Sigmoid colon (tissue), 7 donors: Measurements from ENCODE around the gene LGALS8. TPM values are rescaled to one million over a fixed set of nuclear protein-coding genes. Genes with fewer than 3 reads are reported as not detected.

Experiments
- DNase-seq: peaks from one replicate; pipeline ENCODE4 v3.0.0-alpha.2; 2019
- H3K27ac ChIP-seq, 4 donors: fragments of 200-600 bp; sonication (generic); one replicate each; pipeline ENCODE4 v1.5.1; 2016 to 2019; ENCODE audit warnings: mild to moderate bottlenecking in 1 of 4
- H3K27me3 ChIP-seq, 3 donors: fragments of 200-600 bp; sonication (generic); one replicate each; pipeline ENCODE4 v1.5.1; 2019; ENCODE audit warnings: mild to moderate bottlenecking in 1 of 3
- H3K36me3 ChIP-seq, 4 donors: fragments of 200-600 bp; sonication (generic); one replicate each; pipeline ENCODE4 v1.5.1; 2016 to 2019
- H3K4me1 ChIP-seq, 4 donors: fragments of 200-600 bp; sonication (generic); one replicate each; pipeline ENCODE4 v1.5.1; 2017 to 2019
- H3K4me3 ChIP-seq, 4 donors: fragments of 200-600 bp; sonication (generic); one replicate each; pipeline ENCODE4 v1.5.1; 2017 to 2019; ENCODE audit warnings: mild to moderate bottlenecking in 2 of 4, moderate library complexity in 1 of 4
- H3K9me3 ChIP-seq, 4 donors: fragments of 200-600 bp in 3 of 4; sonication (generic) in 3 of 4; one replicate each; pipeline versions ENCODE4 v1.5.1 to v1.6.1; 2013 to 2019
- CTCF ChIP-seq, 4 experiments: fragments of 450-650 bp in 3 of 4; fragments of 200-600 bp in 1 of 4; IDR thresholded peaks; one replicate each; pipeline ENCODE4 v1.5.1; 2016 to 2019; ENCODE audit warnings: antibody characterized with exemption in 4 of 4, mild to moderate bottlenecking in 3 of 4, moderate library complexity in 2 of 4
- EP300 ChIP-seq, 4 donors: sonication (generic); formaldehyde crosslinking; IDR thresholded peaks; one replicate each; pipeline ENCODE4 v1.6.1; 2017; ENCODE audit warnings: antibody characterized with exemption in 4 of 4
- POLR2A ChIP-seq, 2 donors: fragments of 450-650 bp; IDR thresholded peaks; one replicate each; pipeline ENCODE4 v1.6.1; 2016; ENCODE audit warnings: antibody characterized with exemption in 2 of 2, mild to moderate bottlenecking in 2 of 2, moderate library complexity in 2 of 2
- POLR2AphosphoS5 ChIP-seq, 4 donors: sonication (generic); formaldehyde crosslinking; IDR thresholded peaks; one replicate each; pipeline ENCODE4 v1.6.1; 2017; ENCODE audit warnings: antibody characterized with exemption in 4 of 4
- WGBS, 2 donors: extraction: QIAGEN DNeasy Blood & Tissue Kit; methylation state at CpG; one replicate each; pipeline ENCODE4 v1.1.7; 2013; 5-methylcytosine and 5-hydroxymethylcytosine counted together
- intact Hi-C: fragments of 100-400 bp; cut with DNase I; formaldehyde crosslinking; loops from one replicate; pipeline ENCODE4 v1.15.1; 2023
- polyA plus RNA-seq, 3 donors: library from polyadenylated mRNA; stranded (reverse); fragments of 200-250 nt; gene quantifications; one replicate each; pipeline ENCODE4 v1.2.3, GENCODE V29; 2013
- total RNA-seq, 4 donors: library from RNA; depleted of rRNA; stranded (reverse); fragments of >200 nt; gene quantifications; one replicate each; pipeline ENCODE4 v1.1.0, GENCODE V29; 2016
- donor health status: healthy with polysubstance abuse.
- donor health status: Bipolar disorder and iron deficiency.
- donor health status: healthy.

LGALS8 gene
- total and polyA plus RNA-seq, 7 donors, result 11.4 to 86.4 (median 40.3) TPM

- intact Hi-C loops, result no loop called here
- H3K4me3 ChIP-seq, result no peak overlapping the region
- H3K27ac ChIP-seq, result no peak overlapping the region
- WGBS, 2 donors, result 87 to 88% methylated on average over 13 of the region's 13 CpGs
- no peaks in the 10 kb centered on the region for H3K4me1 ChIP-seq
- no peaks in the 10 kb centered on the region for H3K9me3 ChIP-seq
- TF ChIP-seq CTCF (IDR thresholded peaks at IDR 0.05) (no peak), EP300 (IDR thresholded peaks at IDR 0.05) (no peak), POLR2A (IDR thresholded peaks at IDR 0.05) (no peak), POLR2AphosphoS5 (IDR thresholded peaks at IDR 0.05) (no peak)
- DNase-seq, result no peak
- no peaks in the 10 kb centered on the region for H3K27me3 ChIP-seq
- peaks cover 30 to 99% (median 52%) of the 10 kb centered on the region in 4 donors for H3K36me3 ChIP-seq
Measured at GRCh38 chr1:236550961-236551851, 27.4 kb downstream of the LGALS8 start.

- Histone ChIP-seq H3K9me3 (no peaks in the 10 kb centered on the region), H3K27ac (no peak overlapping the region), H3K36me3 (peaks cover 30 to 99% (median 55%) of the 10 kb centered on the region in 4 donors), H3K4me3 (no peak overlapping the region), H3K4me1 (no peaks in the 10 kb centered on the region), H3K27me3 (no peaks in the 10 kb centered on the region)
- 81 to 82% methylated on average over 6 of the region's 6 CpGs for WGBS, 2 donors
- DNase-seq, result no peak
- intact Hi-C loops, result no loop called here
- TF ChIP-seq EP300 (IDR thresholded peaks at IDR 0.05) (no peak), POLR2AphosphoS5 (IDR thresholded peaks at IDR 0.05) (no peak), CTCF (IDR thresholded peaks at IDR 0.05) (no peak)
Measured at GRCh38 chr1:236552096-236552495, 28.3 kb downstream of the LGALS8 start.

- WGBS, 2 donors, result 19 to 39% methylated on average over 1 of the region's 1 CpG
- Histone ChIP-seq H3K9me3 (no peaks in the 10 kb centered on the region), H3K27me3 (no peaks in the 10 kb centered on the region), H3K4me3 (no peak overlapping the region), H3K27ac (no peak overlapping the region), H3K4me1 (no peaks in the 10 kb centered on the region), H3K36me3 (peaks cover 35 to 99% (median 57%) of the 10 kb centered on the region in 4 donors)
- no peak for DNase-seq
- intact Hi-C loops, result no loop called here
- no peak for TF ChIP-seq POLR2AphosphoS5 (IDR thresholded peaks at IDR 0.05)
- no peak for TF ChIP-seq EP300 (IDR thresholded peaks at IDR 0.05)
- TF ChIP-seq POLR2A (IDR thresholded peaks at IDR 0.05), result no peak
- no peak for TF ChIP-seq CTCF (IDR thresholded peaks at IDR 0.05)
Measured at GRCh38 chr1:236552901-236553300, 29.1 kb downstream of the LGALS8 start.

- Histone ChIP-seq H3K4me3 (no peak overlapping the region), H3K36me3 (peaks cover 39 to 99% (median 59%) of the 10 kb centered on the region in 4 donors), H3K4me1 (no peaks in the 10 kb centered on the region), H3K9me3 (no peaks in the 10 kb centered on the region), H3K27ac (no peak overlapping the region), H3K27me3 (no peaks in the 10 kb centered on the region)
- TF ChIP-seq POLR2A (IDR thresholded peaks at IDR 0.05), result no peak
- TF ChIP-seq EP300 (IDR thresholded peaks at IDR 0.05), result no peak
- no peak for TF ChIP-seq POLR2AphosphoS5 (IDR thresholded peaks at IDR 0.05)
- no peak for TF ChIP-seq CTCF (IDR thresholded peaks at IDR 0.05)
- WGBS, 2 donors, result 82 to 83% methylated on average over 8 of the region's 8 CpGs
- no peak for DNase-seq
- intact Hi-C loops, result no loop called here
Measured at GRCh38 chr1:236553370-236553769, 29.6 kb downstream of the LGALS8 start.
